HepG2 (cell line): ENCODE data around the gene CASZ1. TPM values are rescaled to one million over a fixed set of nuclear protein-coding genes. Genes with fewer than 3 reads are reported as not detected.

Source experiments
- ATAC-seq: fragments of 200-7000 bp; cut with Tn5 transposase; 3 replicates; pipeline ENCODE4 v1.9.1; 2020; ENCODE audit warnings: mild to moderate bottlenecking, moderate library complexity
- BruUV-seq: library from RNA; stranded (reverse); fragments of 400-500 nt; replicated peaks from 2 replicates; lab custom pipeline; 2021; lab: Mats Ljungman, UMichigan
- CTCF ChIA-PET: fragments of 300-600 bp; formaldehyde crosslinking; extraction: SDS; loops from one replicate; lab custom pipeline; 2021; ENCODE audit warnings: low total read pairs, inconsistent platforms, low intra/inter-chr PET ratio; lab: Yijun Ruan, JAX
- POLR2A ChIA-PET: fragments of 350-600 bp; sonication (Branson Sonifier 250); formaldehyde crosslinking; loops from one replicate; lab custom pipeline; 2020; ENCODE audit warnings: antibody characterized with exemption, inconsistent platforms; lab: Yijun Ruan, JAX
- DNase-seq: peaks from one replicate; pipeline ENCODE4 v3.0.0-alpha.2; 2015; ENCODE audit warnings: low spot score
- FAIRE-seq: peaks from 3 replicates; lab custom pipeline; 2011; peaks lifted over from hg19 to GRCh38; lab: Jason Lieb, UNC
- H2AFZ ChIP-seq: one replicate; pipeline ENCODE4 v1.6.1; 2011; ENCODE audit warnings: low read length, inconsistent platforms
- H3K27ac ChIP-seq: fragments of 300-600 bp; 3 replicates; pipeline ENCODE4 v1.8.0; 2011; ENCODE audit warnings: mixed run types, mild to moderate bottlenecking, mixed read lengths, low read length, inconsistent platforms; ENCODE audit not compliant: insufficient read depth; ENCODE audit errors: extremely low read length
- H3K27me3 ChIP-seq, 2 experiments: fragments of 200-600 bp in 1 of 2; 2 replicates in 1 of 2; 3 replicates in 1 of 2; pipeline versions ENCODE4 v1.6.0 to v1.8.0; 2011; ENCODE audit warnings: low read length in 2 of 2, mild to moderate bottlenecking in 2 of 2, moderate library complexity in 2 of 2, inconsistent platforms in 1 of 2; ENCODE audit not compliant: insufficient read depth in 2 of 2, control insufficient read depth in 1 of 2
- H3K36me3 ChIP-seq, 2 experiments: fragments of 200-600 bp in 1 of 2; replicated peaks in 1 of 2; 2 replicates in 1 of 2; 3 replicates in 1 of 2; pipeline versions ENCODE4 v1.5.1 to v1.8.0; 2011; ENCODE audit warnings: low read length in 2 of 2, inconsistent platforms in 1 of 2; ENCODE audit not compliant: insufficient read depth in 2 of 2, control insufficient read depth in 1 of 2
- H3K4me1 ChIP-seq: 2 replicates; pipeline ENCODE4 v1.5.1; 2012; ENCODE audit warnings: low read length, inconsistent platforms; ENCODE audit not compliant: insufficient read depth
- H3K4me2 ChIP-seq: 2 replicates; pipeline ENCODE4 v1.6.0; 2011; ENCODE audit warnings: low read depth, low read length, inconsistent platforms
- H3K4me3 ChIP-seq, 3 experiments: fragments of 200-600 bp in 1 of 3; sonication (generic), shearing (Covaris generic) in 1 of 3; replicated peaks in 1 of 3; 2 replicates each; pipeline ENCODE4 v1.5.1; 2011 to 2016; ENCODE audit warnings: low read length in 3 of 3, inconsistent platforms in 2 of 3, low read depth in 2 of 3, mild to moderate bottlenecking in 2 of 3, control low read depth in 1 of 3, mixed read lengths in 1 of 3; ENCODE audit not compliant: insufficient read depth in 1 of 3
- H3K79me2 ChIP-seq: one replicate; pipeline ENCODE4 v1.6.1; 2011; ENCODE audit warnings: low read length, inconsistent platforms; ENCODE audit not compliant: insufficient read depth
- H3K9ac ChIP-seq: 2 replicates; pipeline ENCODE4 v1.6.0; 2011; ENCODE audit warnings: mild to moderate bottlenecking, low read depth, low read length, inconsistent platforms; ENCODE audit not compliant: insufficient read depth
- H3K9me3 ChIP-seq: 2 replicates; pipeline ENCODE4 v1.5.1; 2012; ENCODE audit warnings: mild to moderate bottlenecking, low read length
- H4K20me1 ChIP-seq: 2 replicates; pipeline ENCODE4 v1.6.0; 2011; ENCODE audit warnings: inconsistent platforms, mild to moderate bottlenecking, low read length, moderate library complexity; ENCODE audit not compliant: insufficient read depth
- ARID4A ChIP-seq: sonication (generic); formaldehyde crosslinking; IDR thresholded peaks from 2 replicates; pipeline ENCODE4 v1.5.0; 2020; ENCODE audit warnings: mild to moderate bottlenecking, missing genetic modification reagents, borderline replicate concordance
- HES4 ChIP-seq: sonication (generic); formaldehyde crosslinking; IDR thresholded peaks from 2 replicates; pipeline ENCODE4 v1.9.0; 2021; ENCODE audit warnings: mild to moderate bottlenecking, missing genetic modification reagents, borderline replicate concordance
- HNRNPH1 ChIP-seq: fragments of 200-400 bp; formaldehyde crosslinking; optimal IDR thresholded peaks from 2 replicates; pipeline ENCODE3; 2017; ENCODE audit warnings: mild to moderate bottlenecking, low read depth, low read length
- JUND ChIP-seq: sonication (generic); formaldehyde crosslinking; IDR thresholded peaks from 2 replicates; pipeline ENCODE4 v1.8.0; 2022; ENCODE audit warnings: mild to moderate bottlenecking, missing genetic modification reagents
- KDM2A ChIP-seq: sonication (generic); formaldehyde crosslinking; IDR thresholded peaks from 2 replicates; pipeline ENCODE4 v1.4.0; 2020; ENCODE audit warnings: low read depth, missing genetic modification reagents, borderline replicate concordance
- PBX3 ChIP-seq: sonication (generic); formaldehyde crosslinking; IDR thresholded peaks from 2 replicates; pipeline ENCODE4 v1.8.1; 2023; ENCODE audit warnings: missing genetic modification reagents, inconsistent platforms, borderline replicate concordance
- TIGD3 ChIP-seq: sonication (generic); formaldehyde crosslinking; IDR thresholded peaks from 2 replicates; pipeline ENCODE4 v1.5.1; 2020; ENCODE audit warnings: mild to moderate bottlenecking, missing genetic modification reagents, borderline replicate concordance
- ZBTB7A ChIP-seq: sonication (generic); formaldehyde crosslinking; IDR thresholded peaks from 2 replicates; pipeline ENCODE4 v1.8.0; 2022; ENCODE audit warnings: mild to moderate bottlenecking, missing genetic modification reagents
- ZBTB8A ChIP-seq: sonication (generic); formaldehyde crosslinking; IDR thresholded peaks from 2 replicates; pipeline ENCODE4 v1.4.0; 2020; ENCODE audit warnings: mild to moderate bottlenecking, low read depth, missing genetic modification reagents, borderline replicate concordance
- ZNF441 ChIP-seq: sonication (generic); formaldehyde crosslinking; IDR thresholded peaks from 2 replicates; pipeline ENCODE4 v1.7.0; 2021; ENCODE audit warnings: missing genetic modification reagents, borderline replicate concordance
- ZNF776 ChIP-seq: sonication (generic); formaldehyde crosslinking; IDR thresholded peaks from 2 replicates; pipeline ENCODE4 v1.4.0; 2020; ENCODE audit warnings: mild to moderate bottlenecking, missing genetic modification reagents
- ZNF839 ChIP-seq: sonication (generic); formaldehyde crosslinking; IDR thresholded peaks from 2 replicates; pipeline ENCODE4 v1.4.0; 2020; ENCODE audit warnings: missing genetic modification reagents, mild to moderate bottlenecking, borderline replicate concordance
- ZSCAN12 ChIP-seq: sonication (generic); formaldehyde crosslinking; IDR thresholded peaks from 2 replicates; pipeline ENCODE4 v1.9.0; 2021; ENCODE audit warnings: mild to moderate bottlenecking, missing genetic modification reagents
- WGBS: methylation state at CpG from one replicate; pipeline ENCODE4 v1.1.6; 2017; ENCODE audit warnings: low lambda C conversion rate; 5-methylcytosine and 5-hydroxymethylcytosine counted together
- in situ Hi-C: cut with HindIII; loops from 2 replicates; pipeline ENCODE4 v1.10.0; 2017; ENCODE audit warnings: low pct_unique_long_range_greater_than_20kb; ENCODE audit not compliant: extremely low pct_ligation_motif_present
- intact Hi-C: fragments of 100-400 bp; cut with micrococcal nuclease; formaldehyde crosslinking; loops from one replicate; pipeline ENCODE4 v1.10.0; 2022; ENCODE audit not compliant: unreplicated experiment
- polyA plus RNA-seq, 8 experiments: library from polyadenylated mRNA; depleted of rRNA in 3 of 8; stranded (reverse) in 7 of 8; unstranded in 1 of 8; fragments of >200 nt; fragmentation: Illumina TruSeq in 4 of 8; extraction: Trizol in 4 of 8; gene quantifications; 2 replicates each; pipeline versions ENCODE4 v1.2.1 to v1.2.3, GENCODE V29; 2011 to 2016; ENCODE audit warnings: low read depth in 4 of 8, missing spikeins in 1 of 8, mixed read lengths in 1 of 8; ENCODE audit not compliant: insufficient read depth in 1 of 8
- total RNA-seq, 5 experiments: library from RNA; depleted of rRNA; stranded (reverse); fragments of >200 nt; fragmentation: Illumina TruSeq; extraction: Trizol; gene quantifications; 2 replicates each; pipeline ENCODE4 v1.2.3, GENCODE V29; 2016; ENCODE audit warnings: low read depth in 1 of 5

CASZ1 gene
- total and polyA plus RNA-seq, 2 of the 13 experiments (the other 11 are each of a cell fraction or from before 2014, with no cell fraction given), result 1.9 to 3.7 TPM

GRCh38 chr1:10717296-10718082 is 79.0 kb downstream of the CASZ1 start:
- CTCF ChIA-PET, result no interaction called here
- DNase-seq (no peak), ATAC-seq (no peak), FAIRE-seq (no peak)
- Histone ChIP-seq H3K27me3 (peaks cover 8 to 57% of the 10 kb centered on the region in 2 experiments; a peak in 4 of 5 replicates), H3K4me2 (no peak overlapping the region), H4K20me1 (no peaks in the 10 kb centered on the region), H3K9me3 (no peaks in the 10 kb centered on the region), H2AFZ (no peak overlapping the region), H3K4me3 (no peak overlapping the region), H3K4me1 (no peaks in the 10 kb centered on the region), H3K9ac (no peak overlapping the region), H3K79me2 (no peaks in the 10 kb centered on the region), H3K36me3 (no peaks in the 10 kb centered on the region), H3K27ac (no peak overlapping the region)
- TF ChIP-seq ZNF441 (CRISPR knock-in tag), result no peak
- no peak for TF ChIP-seq ZNF839 (CRISPR knock-in tag)
- TF ChIP-seq TIGD3 (CRISPR knock-in tag), result no peak
- no peak for TF ChIP-seq ZNF776 (CRISPR knock-in tag)
- no peak for TF ChIP-seq PBX3
- TF ChIP-seq ZSCAN12 (CRISPR knock-in tag), result no peak
- no peak for TF ChIP-seq KDM2A (CRISPR knock-in tag)
- no peak for TF ChIP-seq HES4 (CRISPR knock-in tag)
- no peak for TF ChIP-seq ZBTB7A (CRISPR knock-in tag)
- no peak for TF ChIP-seq JUND (CRISPR knock-in tag)
- no peak for TF ChIP-seq ZBTB8A (CRISPR knock-in tag)
- TF ChIP-seq ARID4A (CRISPR knock-in tag), result no peak
- TF ChIP-seq HNRNPH1, result no peak
- intact Hi-C loops (no loop called here), in situ Hi-C loops (no loop called here)
- POLR2A ChIA-PET, result no interaction called here
- BruUV-seq, result no TSS peak
- 57% methylated on average over 17 of the region's 22 CpGs for WGBS
